ENCODE data around the gene HSD17B4.
A peak's percentile ranks its signal among the peaks of the same experiment; 100 is the strongest.

HSD17B4 gene

GRCh38 chr5:119452373-119453039 lies at the start of gene HSD17B4:
TSS of gene HSD17B4 (plus strand) at chr5:119452497. CDS start at chr5:119452576, 79 bp downstream.
- peak within 1 kb of the TSS; percentile 81 for H3K4me3 ChIP-seq (ENCODE audit: low read depth, low read length)
- H3K36me3 ChIP-seq (ENCODE audit: control insufficient read depth, insufficient read depth, low read length), result no peaks in the 10 kb centered on the region

GRCh38 chr5:119402555-119402954 lies 49.7 kb upstream of the HSD17B4 start:
- Histone ChIP-seq H3K27ac (no peak overlapping the region), H2AFZ (no peak overlapping the region), H3K4me1 (peaks cover 14% of the 10 kb centered on the region), H3K4me2 (ENCODE audit: low read length) (no peak overlapping the region), H3K27me3 (ENCODE audit: control insufficient read depth, insufficient read depth, low read length) (no peaks in the 10 kb centered on the region), H3K9me3 (ENCODE audit: control insufficient read depth, low read length) (no peaks in the 10 kb centered on the region), H3K79me2 (no peaks in the 10 kb centered on the region), H3K4me3 (ENCODE audit: low read depth, low read length) (no peak overlapping the region), H3K9ac (no peak overlapping the region), H3K36me3 (ENCODE audit: control insufficient read depth, insufficient read depth, low read length) (no peaks in the 10 kb centered on the region)
- TF ChIP-seq CTCF (IDR thresholded peaks at IDR 0.05), result no peak

More at GRCh38 chr5:119452373-119453039, at the start of gene HSD17B4:
- no peak within 1 kb of the TSS for H3K9ac ChIP-seq
- H3K79me2 ChIP-seq, result peaks cover 4% of the 10 kb centered on the region
- H3K27me3 ChIP-seq (ENCODE audit: control insufficient read depth, insufficient read depth, low read length), result no peaks in the 10 kb centered on the region
- TF ChIP-seq CTCF (IDR thresholded peaks at IDR 0.05), result no peak
- H3K4me2 ChIP-seq (ENCODE audit: low read length), result peak within 1 kb of the TSS; percentile 82
- peaks cover 7% of the 10 kb centered on the region for H3K4me1 ChIP-seq
- H3K9me3 ChIP-seq (ENCODE audit: control insufficient read depth, low read length), result no peaks in the 10 kb centered on the region
- peak within 1 kb of the TSS; percentile 90 for H2AFZ ChIP-seq
- H3K27ac ChIP-seq, result peak within 1 kb of the TSS; percentile 88

GRCh38 chr5:119404033-119404432 lies 48.3 kb upstream of the HSD17B4 start:
- no peaks in the 10 kb centered on the region for H3K79me2 ChIP-seq
- no peak overlapping the region for H2AFZ ChIP-seq
- no peak overlapping the region for H3K4me2 ChIP-seq (ENCODE audit: low read length)
- no peak overlapping the region for H3K4me3 ChIP-seq (ENCODE audit: low read depth, low read length)
- no peak for TF ChIP-seq CTCF (IDR thresholded peaks at IDR 0.05)
- no peak overlapping the region for H3K27ac ChIP-seq
- no peak overlapping the region for H3K9ac ChIP-seq
- no peaks in the 10 kb centered on the region for H3K9me3 ChIP-seq (ENCODE audit: control insufficient read depth, low read length)
- H3K36me3 ChIP-seq (ENCODE audit: control insufficient read depth, insufficient read depth, low read length), result no peaks in the 10 kb centered on the region
- H3K27me3 ChIP-seq (ENCODE audit: control insufficient read depth, insufficient read depth, low read length), result no peaks in the 10 kb centered on the region
- H3K4me1 ChIP-seq, result peaks cover 3% of the 10 kb centered on the region

- no peaks in the 10 kb centered on the region for H3K27me3 ChIP-seq (ENCODE audit: control insufficient read depth, insufficient read depth, low read length)
- H3K9me3 ChIP-seq (ENCODE audit: control insufficient read depth, low read length), result no peaks in the 10 kb centered on the region
- no peak overlapping the region for H3K9ac ChIP-seq
- H3K79me2 ChIP-seq, result no peaks in the 10 kb centered on the region
- no peaks in the 10 kb centered on the region for H3K36me3 ChIP-seq (ENCODE audit: control insufficient read depth, insufficient read depth, low read length)
- no peak for TF ChIP-seq CTCF (IDR thresholded peaks at IDR 0.05)
- H2AFZ ChIP-seq, result no peak overlapping the region
- no peaks in the 10 kb centered on the region for H3K4me1 ChIP-seq
- H3K4me2 ChIP-seq (ENCODE audit: low read length), result no peak overlapping the region
- no peak overlapping the region for H3K4me3 ChIP-seq (ENCODE audit: low read depth, low read length)
- no peak overlapping the region for H3K27ac ChIP-seq
Measured at GRCh38 chr5:119405419-119405818, 46.9 kb upstream of the HSD17B4 start.

- Histone ChIP-seq H3K27ac (no peak overlapping the region), H3K79me2 (no peaks in the 10 kb centered on the region), H3K4me3 (ENCODE audit: low read depth, low read length) (no peak overlapping the region), H3K9ac (no peak overlapping the region), H3K4me1 (no peaks in the 10 kb centered on the region), H3K4me2 (ENCODE audit: low read length) (no peak overlapping the region), H3K9me3 (ENCODE audit: control insufficient read depth, low read length) (no peaks in the 10 kb centered on the region), H3K36me3 (ENCODE audit: control insufficient read depth, insufficient read depth, low read length) (no peaks in the 10 kb centered on the region), H3K27me3 (ENCODE audit: control insufficient read depth, insufficient read depth, low read length) (no peaks in the 10 kb centered on the region), H2AFZ (no peak overlapping the region)
- TF ChIP-seq CTCF (IDR thresholded peaks at IDR 0.05), result no peak
Measured at GRCh38 chr5:119406551-119407110, 45.7 kb upstream of the HSD17B4 start.

Data from parathyroid adenoma (tissue), 2 donors.